Activated naive CD4-positive, alpha-beta T cell treated with Interleukin-2 at 50 U/mL for 16 hours (primary cell): ENCODE results near the gene GAB2.
"Not testable (repeated sequence)": the region's sequence is repeated elsewhere in the genome, so short reads cannot be mapped to it uniquely, and the experiment has no call there.

Experiments
- DNase-seq: peaks from one replicate; pipeline ENCODE4 v3.0.0-alpha.2; 2020

GAB2 gene

DNA sequence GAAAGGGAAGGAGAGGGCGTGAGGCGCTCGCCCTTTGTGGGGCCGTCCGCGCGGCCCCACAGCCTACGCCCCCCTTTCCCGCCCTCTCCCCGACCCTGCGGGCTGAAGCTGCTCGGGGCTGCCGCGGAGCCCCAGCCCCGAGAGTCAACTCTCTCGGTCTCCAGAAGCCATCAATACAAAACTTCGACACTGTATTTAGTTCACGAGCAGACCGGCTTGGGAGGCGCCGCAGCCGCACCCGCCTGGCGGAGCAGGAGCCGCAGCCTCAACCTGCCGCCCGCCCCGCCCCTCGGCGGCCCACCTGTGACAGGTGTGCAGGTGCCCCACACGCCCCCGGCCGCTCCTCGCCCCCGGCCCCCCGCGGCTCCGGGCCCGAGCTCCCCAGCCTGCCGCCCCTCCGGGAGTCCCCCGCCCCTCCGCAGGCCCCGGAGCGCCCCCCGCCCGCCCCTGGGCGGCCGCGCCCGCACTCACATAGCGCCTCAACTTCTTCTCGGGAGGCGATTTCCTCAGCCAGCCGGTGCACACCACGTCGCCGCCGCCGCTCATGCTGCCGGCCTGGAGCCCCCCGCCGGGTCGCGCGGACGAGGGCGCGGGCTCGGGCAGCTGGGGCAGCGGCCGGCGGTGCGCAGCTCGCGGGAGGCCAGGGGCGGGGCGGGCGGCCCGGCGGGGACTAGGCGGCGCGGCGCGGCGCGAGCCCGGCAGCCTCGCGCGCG, at the start of gene GAB2:
Gene GAB2, minus strand, starts transcription at position 646 of the 713 bp plus-strand sequence. Its CDS starts 100 bp downstream, at position 546.
- peak; percentile 30 for DNase-seq

DNA sequence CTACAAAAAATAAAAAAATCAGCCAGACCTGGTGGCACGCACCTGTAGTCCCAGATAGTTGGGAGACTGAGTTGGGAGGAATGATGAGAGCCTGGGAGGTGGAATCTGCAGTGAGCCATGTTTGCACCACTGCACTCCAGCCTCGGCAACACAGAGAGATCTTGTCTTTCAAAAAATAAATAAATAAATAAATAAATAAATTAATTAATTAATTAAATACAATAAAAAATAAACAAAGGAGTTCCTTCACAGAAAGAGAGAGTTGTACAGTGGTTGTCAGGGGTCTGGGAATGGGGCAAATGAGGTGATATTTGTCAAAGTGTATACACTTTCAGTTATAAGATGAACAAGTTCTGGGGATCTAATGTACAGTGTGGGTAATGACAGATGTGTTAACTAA, 49.8 kb upstream of the GAB2 start:
- no peak for DNase-seq

DNA sequence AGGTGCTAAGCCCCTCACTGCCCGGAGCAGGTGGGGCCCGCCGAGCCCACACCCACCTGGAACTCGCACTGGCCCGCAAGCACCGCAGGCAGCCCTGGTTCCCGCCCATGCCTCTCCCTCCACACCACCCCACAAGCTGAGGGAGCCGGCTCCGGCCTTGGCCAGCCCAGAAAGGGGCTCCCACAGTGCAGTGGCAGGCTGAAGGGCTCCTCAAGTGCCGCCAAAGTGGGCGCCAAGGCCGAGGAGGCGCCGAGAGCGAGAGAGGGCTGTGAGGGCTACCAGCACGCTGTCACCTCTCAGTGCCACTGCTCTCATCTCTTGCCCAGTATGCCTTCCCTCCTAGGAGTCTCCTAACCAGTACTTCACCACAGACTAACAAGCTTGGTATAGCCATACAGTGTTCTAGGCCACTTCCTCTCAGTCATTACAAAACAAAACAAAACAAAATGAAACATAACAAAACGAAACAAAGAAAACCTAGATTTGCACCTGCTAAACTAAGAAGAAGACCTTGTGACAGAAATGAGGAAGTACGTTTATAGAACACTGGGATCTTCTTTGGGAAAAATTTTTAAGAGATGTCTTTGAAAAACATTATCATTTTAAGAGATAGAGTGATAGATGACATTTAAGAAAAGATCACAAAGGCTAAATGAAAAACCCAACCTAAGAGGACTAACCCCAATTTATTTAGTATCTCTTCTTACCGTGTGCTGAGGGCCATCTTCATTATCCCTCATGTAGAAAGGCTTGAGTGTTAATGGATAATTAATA, 47.7 kb upstream of the GAB2 start:
- peak; percentile 16 for DNase-seq

DNA sequence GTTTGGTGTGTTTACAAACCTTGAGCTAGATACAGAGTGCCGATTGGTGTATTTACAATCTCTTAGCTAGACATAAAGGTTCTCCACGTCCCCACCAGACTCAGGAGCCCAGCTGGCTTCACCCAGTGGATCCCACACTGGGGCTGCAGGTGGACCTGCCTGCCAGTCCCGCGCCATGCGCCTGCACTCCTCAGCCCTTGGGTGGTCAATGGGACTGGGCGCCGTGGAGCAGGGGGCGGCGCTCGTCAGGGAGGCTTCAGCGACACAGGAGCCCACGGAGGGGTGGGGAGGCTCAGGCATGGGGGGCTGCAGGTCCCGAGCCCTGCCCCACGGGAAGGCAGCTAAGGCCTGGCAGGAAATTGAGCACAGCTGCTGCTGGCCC, 47.2 kb upstream of the GAB2 start:
- not testable (repeated sequence) for DNase-seq

- no peak for DNase-seq
Observed at GRCh38 chr11:78460471-78460870, 42.9 kb upstream of the GAB2 start.

DNA sequence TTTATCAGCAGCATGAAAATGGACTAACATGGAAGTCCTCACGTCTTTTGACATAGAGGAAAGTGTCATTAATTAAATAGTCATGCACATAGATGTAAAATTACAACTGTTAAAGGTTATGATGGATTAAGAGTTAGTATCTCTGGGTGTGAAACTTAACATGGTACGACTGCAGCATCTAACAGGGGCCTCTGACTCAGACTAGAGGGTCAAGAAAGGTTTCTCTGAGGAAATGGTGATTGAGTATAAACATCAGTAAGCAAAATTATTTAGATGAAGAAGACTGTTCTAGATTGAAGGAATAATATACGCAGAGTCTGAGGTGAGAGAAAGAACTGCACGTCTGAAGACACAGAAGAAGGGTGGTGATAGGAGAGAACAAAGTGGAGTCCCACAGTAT, 42.1 kb upstream of the GAB2 start:
- DNase-seq, result no peak

DNA sequence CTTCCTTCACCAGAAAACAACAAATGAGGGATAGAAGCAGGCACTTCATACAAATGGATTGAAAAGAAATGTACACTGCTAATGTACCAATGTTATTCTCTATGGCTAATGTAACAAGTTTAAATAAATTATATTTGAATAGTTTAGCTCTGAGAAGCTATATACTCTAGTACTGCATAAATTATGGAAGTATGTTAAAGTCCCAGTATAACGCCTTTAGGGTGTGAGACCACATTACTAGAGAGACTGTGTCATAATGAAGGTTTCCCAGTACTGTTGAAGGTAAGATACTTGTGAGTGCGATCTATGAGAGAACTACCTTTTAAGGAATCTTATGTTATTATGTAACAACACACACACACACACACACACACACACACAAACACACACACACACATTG, 39.8 kb upstream of the GAB2 start:
- DNase-seq, result no peak

- no peak for DNase-seq
Observed at GRCh38 chr11:78453140-78453935, 35.7 kb upstream of the GAB2 start.

GRCh38 chr11:78451371-78452150, 33.9 kb upstream of the GAB2 start:
- no peak for DNase-seq

DNA sequence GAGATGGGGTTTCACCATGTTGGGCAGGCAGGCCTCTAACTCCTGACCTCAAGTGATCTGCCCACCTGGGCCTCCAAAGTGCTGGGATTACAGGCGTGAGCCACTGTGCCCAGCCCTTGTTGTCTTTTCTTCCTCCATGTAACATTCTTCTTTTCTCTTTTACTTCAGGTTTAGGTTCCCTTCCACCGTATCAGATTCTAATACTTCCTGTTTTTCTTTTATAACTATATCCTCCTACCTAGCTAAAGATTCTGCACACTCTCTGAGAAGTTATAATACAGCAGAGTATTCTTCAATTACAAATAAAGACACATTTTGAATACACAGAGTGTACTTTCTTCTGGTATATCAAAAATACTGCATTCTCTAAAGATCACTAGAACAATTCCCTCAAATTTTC, 33.2 kb upstream of the GAB2 start:
- DNase-seq, result no peak

DNA sequence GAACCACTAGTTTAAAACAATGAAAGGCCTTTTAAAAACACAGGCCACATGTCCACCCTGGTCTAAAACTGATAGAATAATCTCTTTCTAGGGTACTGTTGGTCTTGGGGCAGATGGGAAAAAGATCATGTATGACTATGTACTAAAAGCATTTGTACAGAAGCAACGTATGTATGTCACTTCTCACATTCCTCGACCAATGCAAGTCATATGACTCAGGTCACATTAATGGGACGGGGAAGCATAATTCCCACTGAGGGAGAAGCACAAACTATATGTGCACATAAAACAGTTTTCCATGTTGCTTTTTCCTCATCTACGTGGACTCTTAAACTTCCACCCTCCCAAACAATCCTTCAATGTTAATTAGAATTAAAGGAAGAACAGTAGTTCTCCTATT, 32.2 kb upstream of the GAB2 start:
- DNase-seq, result no peak

- no peak for DNase-seq
Observed at GRCh38 chr11:78446210-78446609, 28.6 kb upstream of the GAB2 start.

DNA sequence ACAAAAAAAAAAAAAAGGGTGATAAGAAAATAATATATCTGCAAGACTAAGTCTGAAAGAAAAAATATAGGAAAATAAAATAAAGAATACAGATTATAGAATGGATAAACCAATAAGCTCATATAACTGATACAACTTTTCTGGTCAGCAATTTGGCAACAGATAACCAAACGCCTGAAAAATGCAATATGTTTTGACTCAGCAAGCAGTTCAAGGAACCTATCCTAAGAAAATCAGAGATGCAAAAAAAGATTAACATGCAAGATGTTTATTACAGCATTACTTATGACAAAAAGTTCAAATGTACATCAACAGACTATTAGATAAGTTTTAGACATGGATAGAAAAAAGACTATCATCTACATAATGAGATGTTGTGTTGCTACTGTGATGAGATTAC, 27.1 kb upstream of the GAB2 start:
- DNase-seq, result no peak

DNA sequence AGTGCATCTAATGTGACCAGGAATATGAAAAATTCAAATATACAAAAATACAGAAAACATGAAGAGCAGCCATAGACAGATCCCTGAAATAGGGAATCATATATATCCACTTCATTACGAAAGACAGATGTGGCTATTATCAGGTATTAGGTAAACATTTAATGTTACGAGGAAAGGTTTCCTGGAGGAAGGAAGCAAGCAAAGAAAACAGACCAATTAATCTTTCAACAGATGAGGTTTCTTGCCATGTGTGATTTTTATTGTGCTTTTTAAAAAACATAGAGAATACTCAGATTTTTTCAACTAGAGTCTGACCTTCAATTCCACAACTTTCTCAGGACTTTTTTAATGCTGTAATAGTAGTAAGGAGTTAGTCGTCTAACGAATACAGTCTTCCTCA, 24.3 kb upstream of the GAB2 start:
- no peak for DNase-seq

- no peak for DNase-seq
Observed at GRCh38 chr11:78438298-78438975, 20.8 kb upstream of the GAB2 start.

DNA sequence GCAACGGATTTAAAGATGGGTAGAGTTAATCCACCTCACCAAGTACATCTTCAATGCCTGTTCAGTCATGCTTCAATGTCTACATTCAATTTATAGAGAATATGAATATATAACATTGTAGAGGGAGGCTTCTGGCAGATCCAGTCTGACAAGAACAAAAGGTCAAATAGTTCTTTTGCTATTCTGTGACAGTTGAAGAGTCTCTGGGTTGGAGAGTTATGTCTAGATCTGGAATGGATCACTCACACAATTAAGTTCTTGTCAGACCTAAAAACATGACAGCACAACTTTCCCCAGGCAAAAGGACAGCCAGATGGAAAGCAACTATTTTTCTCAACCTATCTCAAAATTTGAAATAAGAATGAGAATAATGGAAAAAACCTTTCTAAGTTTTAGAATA, 15.3 kb upstream of the GAB2 start:
- no peak for DNase-seq

GRCh38 chr11:78432058-78432515, 14.5 kb upstream of the GAB2 start:
- DNase-seq, result no peak

- no peak for DNase-seq
Observed at GRCh38 chr11:78429660-78430059, 12.0 kb upstream of the GAB2 start.

DNA sequence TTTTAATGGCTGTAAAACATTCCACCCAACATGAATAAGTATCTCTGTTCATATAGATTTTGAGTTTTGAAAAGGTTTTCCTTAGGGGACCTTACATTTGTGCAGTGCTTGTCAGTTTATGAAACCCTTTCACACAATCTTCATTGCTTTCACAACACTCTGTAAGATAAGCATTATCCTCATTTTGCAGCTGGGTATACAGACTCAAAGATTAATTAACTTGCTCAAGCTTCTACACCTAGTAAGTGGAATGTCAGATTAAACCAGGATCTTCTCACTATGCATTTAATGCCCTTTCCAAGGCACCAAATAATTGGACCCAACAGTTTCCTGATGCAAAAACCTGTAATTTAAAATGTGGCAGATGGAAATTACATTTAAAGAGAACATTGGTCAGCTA, 11.6 kb upstream of the GAB2 start:
- DNase-seq, result no peak

- no peak for DNase-seq
Observed at GRCh38 chr11:78428773-78429172, 11.2 kb upstream of the GAB2 start.

DNA sequence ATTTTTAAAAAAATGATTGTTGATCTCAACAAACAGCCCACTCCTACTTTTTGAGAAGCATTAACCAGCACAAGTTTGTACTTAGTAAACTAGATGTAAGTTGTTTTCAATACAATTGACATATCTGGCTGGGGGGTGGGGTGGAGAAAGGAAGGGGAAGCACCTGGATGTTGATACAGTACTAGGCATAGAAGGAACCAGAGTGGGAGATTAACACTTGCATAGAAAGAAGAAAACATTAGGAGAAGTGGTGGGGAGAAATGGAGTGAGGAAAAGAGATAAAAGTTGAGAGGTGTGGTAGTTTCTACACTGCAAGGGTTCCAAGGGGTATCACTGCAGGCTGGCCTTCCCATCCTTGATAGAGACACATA, 10.6 kb upstream of the GAB2 start:
- DNase-seq, result no peak

DNA sequence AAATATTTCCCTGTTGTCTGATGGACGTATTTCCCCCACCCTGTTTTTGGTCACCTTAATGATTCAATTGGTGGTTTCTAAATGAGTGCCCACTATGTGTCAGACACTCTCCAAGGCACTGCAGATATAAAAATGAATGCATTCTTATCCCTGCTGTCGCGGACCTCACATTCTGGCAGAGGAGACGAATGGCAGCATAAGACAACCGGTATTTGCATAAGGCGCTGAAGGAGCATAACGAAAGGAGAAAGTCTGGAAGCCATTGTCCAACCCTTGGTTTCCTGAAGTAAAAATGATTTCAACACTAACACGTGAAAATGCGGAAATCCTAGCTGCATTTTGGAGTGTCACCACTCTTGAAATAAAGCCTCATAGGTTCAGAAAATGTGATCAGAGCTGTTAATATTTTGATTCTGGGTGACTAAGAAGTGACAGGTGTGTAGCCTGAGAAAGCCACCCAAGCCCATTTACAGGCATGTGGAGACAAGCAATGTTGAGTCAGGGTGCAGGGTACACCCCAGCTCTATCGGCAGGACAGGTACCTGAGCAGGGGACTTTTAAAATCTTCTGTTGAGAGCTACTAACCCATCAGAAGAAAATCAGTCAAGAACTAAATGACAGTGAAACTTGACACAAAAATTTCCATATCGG, 10.1 kb upstream of the GAB2 start:
- DNase-seq, result no peak
